Occipital lobe (tissue), 2 donors: ENCODE data around the gene MTO1. TPM values are rescaled to one million over a fixed set of nuclear protein-coding genes. Genes with fewer than 3 reads are reported as not detected.
"Not testable (repeated sequence)": the region's sequence is repeated elsewhere in the genome, so short reads cannot be mapped to it uniquely, and the experiment has no call there.

Source experiments
- DNase-seq: peaks from one replicate; lab custom pipeline; 2025; lab: John Stamatoyannopoulos, UW
- total RNA-seq: library from RNA; depleted of rRNA; stranded (reverse); fragments of >200 nt; gene quantifications from one replicate; pipeline ENCODE4 v1.2.3, GENCODE V29; 2014

Gene MTO1, protein sequence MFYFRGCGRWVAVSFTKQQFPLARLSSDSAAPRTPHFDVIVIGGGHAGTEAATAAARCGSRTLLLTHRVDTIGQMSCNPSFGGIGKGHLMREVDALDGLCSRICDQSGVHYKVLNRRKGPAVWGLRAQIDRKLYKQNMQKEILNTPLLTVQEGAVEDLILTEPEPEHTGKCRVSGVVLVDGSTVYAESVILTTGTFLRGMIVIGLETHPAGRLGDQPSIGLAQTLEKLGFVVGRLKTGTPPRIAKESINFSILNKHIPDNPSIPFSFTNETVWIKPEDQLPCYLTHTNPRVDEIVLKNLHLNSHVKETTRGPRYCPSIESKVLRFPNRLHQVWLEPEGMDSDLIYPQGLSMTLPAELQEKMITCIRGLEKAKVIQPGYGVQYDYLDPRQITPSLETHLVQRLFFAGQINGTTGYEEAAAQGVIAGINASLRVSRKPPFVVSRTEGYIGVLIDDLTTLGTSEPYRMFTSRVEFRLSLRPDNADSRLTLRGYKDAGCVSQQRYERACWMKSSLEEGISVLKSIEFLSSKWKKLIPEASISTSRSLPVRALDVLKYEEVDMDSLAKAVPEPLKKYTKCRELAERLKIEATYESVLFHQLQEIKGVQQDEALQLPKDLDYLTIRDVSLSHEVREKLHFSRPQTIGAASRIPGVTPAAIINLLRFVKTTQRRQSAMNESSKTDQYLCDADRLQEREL
- 17.3 TPM for total RNA-seq

DNA sequence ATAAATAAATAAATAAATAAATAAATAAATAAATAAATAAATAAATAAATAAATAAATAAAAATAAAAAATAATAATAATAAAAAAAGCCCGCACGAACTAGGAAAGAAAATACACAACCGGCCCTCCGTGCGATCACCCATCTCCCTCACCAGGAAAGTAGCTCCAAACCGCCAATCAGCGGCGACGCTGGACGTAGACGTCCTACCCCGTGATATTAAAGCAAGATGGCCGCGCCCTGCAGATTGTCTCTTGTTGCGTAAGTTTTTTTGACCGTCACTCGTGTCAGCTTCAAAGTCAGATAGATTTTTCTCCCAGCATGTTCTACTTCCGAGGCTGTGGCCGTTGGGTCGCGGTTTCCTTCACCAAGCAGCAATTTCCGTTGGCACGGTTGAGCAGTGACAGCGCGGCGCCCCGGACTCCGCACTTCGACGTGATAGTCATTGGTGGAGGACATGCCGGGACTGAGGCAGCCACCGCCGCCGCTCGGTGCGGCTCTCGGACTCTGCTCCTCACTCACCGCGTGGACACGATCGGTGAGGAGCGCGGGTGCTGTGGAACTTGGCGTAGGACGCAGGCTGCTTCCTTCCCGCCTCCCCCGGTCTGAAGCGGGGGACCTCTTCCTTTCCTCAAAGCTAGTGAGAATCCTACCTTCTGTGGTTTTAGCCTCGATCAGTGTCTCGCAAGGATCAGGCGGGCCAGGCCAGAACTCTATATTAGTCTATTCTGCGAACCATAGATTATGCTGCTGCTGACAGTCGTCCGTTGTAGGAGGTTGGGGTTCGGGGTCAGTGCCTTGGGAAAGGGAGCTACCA lies at the start of gene MTO1:
TSS of gene MTO1 (plus strand) at position 201 of the 814 bp plus-strand sequence. CDS start at position 319, 118 bp downstream.
- DNase-seq, result peak; percentile 78

DNA sequence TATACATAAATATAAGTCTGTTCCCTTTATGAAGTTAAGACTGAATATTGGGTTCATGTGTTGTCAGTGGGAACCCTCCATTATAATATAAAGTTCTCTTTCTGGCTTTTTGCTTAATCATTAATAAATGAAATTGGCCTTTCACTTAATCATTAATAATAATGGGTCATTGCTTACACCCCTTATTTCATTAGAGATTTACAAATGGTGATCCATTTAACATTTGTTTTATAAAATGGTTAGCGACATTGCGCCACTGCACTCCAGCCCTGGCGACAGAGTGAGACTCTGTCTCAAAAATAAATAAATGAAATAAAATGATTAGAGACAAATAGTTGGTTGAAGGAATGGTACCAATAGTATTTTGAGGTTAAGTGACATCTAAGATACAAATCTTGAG lies 48.4 kb upstream of the MTO1 start:
- no peak for DNase-seq

DNA sequence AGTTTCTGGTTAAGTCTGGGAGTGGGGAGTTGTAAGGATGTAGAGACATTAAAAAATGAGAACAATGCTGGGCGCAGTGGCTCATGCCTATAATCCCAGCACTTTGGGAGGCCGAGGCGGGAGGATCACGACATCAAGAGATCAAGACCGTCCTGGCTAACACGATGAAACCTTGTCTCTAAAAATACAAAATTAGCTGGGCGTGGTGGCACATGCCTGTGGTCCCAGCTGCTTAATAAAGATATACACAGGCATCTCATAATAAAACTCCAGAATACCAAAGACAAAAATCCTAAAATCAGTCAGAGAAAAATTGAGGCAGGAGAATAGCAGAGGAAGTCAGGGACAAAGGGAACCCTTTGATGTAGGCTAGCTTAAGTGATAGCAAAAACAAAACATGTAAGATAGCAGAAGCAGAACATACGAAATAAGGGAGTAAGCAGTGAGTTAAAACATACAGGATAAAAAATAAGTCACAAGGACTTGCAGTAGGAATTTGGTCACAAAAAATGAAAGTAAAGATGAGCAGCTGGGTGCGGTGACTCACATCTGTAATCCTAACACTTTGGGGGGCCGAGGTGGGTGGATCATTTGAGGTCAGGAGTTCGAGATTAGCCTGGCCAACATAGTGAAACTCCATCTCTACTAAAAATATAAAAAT lies 43.3 kb upstream of the MTO1 start:
- DNase-seq, result no peak

DNA sequence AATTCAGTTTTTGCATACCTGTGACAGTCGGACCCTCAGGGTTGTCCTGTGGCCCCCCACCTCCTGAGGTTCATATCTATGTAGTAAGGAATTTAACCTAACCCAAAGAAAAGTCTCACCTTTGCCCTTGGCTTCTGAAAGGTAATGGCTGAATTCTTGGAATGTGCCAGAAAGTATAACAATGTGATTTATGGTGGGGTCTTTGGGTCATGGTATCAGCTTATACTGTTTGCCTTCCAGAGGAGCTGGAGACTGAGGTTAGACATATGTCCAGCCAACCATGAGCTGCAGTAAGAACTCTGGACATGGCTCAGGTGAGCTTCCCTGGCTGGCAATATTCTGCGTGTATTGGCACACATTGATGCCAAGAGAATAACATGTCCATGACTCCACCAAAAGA lies 40.0 kb upstream of the MTO1 start:
- DNase-seq, result no peak

DNA sequence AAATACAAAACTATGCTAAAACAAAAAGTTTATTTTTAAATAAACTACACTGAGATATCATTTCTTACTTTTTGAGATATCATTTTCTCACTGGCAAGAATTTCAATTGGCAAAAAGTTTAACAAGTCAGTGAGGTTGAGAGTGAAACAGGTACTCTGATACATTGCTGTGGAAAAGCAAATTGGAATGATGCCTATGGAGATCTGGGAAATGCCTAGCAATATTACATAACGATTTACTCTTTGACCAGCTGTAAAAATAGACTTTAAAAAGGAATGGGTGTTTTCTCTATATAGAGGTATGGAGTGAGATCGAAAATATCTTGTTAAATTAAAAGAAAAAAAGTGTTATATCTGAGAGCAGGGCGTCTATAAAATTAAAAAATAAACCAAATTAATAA lies 26.3 kb upstream of the MTO1 start:
- DNase-seq, result no peak

DNA sequence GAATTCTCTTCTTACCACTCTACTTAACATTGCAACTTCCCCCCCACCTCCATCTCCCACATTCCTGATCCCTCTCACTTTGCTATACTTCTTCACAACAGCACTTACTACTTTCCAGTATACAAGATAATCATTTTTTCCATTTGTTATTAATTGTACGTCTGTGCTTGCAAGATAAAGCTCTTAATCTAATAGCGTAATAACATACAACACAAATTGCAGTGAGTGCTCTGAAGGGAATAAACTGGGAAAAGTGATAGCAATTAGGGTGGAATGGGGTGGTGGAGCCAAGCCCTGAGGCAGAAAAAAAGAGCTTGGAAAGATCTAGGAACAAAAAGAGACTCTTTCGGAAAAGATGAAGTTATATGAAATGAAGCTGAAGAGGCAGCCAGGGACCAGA lies 18.0 kb upstream of the MTO1 start:
- DNase-seq, result no peak

DNA sequence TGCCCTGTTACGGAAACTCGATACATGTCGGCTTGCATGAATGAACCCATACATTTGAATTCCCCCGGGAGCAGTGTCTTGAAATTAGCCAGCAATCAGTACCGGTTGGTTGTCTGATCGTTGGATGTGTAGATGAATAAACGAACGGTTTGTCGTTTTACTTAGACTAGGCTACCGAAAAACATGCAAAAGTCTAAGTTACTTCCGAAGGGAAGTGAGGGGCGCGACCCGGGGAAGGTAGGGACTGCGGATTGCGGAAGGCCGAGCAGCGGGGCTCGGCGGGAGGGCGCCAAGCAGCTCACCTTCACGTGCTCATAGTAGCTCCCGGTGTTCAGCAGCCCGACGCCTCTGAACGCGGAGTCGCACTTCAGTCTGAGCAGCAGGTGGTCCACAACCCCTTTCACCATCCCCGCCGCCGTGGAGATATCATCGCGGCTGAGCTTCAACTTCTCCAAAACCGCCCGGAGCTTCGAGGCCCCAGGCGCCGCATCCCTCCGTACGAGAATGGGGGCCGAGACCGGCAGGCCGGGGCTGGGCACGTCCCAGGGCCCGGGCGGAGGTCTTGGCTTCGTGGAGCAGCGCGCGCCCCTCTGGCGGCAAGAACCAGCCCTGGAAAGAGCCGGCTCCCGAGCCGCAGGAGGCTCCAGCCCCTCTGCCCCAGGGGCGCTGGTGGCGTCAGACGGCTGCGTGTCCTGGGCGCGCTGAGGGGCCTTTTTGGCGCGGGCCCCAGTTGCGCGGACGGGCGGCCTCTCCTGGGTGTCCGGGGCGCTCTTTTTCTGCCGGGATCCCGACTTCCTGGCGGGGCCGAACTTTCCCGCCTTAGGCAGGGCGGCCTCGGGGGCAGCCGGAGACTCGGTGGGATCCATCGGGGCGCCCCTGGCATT lies 10.1 kb upstream of the MTO1 start:
- DNase-seq, result no peak

DNA sequence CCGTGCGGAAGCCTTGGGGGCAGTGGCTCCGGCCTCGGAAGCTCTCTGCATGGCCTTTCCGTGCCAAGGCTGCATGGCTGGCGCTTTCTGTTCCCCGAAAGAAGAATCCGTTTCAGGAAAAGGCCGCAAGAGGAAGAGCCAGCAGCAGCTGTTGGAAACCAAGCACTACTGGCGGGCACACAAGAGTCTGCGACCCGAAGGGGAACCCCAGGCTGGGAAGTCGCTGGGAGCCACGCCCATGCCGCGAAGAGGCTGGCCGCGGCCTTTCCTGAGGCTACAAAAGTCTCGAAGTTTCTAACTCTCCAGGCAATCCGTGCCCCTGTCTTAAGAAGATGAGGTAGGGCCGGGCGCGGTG lies 9.5 kb upstream of the MTO1 start, which contains the start of gene CGAS:
TSS of gene CGAS (minus strand) at position 191 of the 355 bp plus-strand sequence. CDS start at position 75, 116 bp downstream.
- no peak for DNase-seq

DNA sequence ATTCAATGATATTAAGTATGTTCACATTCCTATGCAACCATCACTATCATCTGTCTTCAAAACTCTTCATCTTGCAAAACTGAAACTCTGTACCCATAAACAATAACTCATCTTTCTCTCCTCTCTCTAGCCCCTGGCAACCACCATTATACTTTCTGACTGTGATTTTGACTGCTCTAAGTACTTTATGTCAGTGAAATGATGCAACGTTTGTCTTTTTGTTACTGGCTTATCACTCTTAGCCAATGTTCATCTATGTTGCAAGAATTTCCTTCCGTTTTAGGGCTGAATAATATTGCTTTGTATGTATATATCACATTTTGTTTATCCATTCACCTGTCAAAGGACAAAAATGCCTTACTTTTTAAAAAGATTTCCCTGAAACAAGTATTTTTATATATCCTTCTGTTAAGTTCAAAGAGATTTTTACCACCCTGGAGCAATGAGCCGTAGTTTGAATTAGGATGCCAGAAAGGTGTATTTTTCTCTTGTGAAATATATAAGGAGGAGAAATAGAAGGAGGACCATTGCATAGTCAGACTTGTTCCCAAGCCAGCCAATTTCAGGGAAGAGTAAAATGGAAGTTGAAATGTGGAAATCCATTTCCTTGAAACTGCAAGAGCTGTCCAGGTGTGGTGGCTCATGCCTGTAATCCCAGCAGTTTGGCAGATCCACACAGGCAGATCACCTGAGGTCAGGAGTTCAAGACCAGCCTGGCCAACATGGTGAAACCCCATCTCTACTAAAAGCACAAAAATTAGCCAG lies 5.5 kb upstream of the MTO1 start:
- no peak for DNase-seq

DNA sequence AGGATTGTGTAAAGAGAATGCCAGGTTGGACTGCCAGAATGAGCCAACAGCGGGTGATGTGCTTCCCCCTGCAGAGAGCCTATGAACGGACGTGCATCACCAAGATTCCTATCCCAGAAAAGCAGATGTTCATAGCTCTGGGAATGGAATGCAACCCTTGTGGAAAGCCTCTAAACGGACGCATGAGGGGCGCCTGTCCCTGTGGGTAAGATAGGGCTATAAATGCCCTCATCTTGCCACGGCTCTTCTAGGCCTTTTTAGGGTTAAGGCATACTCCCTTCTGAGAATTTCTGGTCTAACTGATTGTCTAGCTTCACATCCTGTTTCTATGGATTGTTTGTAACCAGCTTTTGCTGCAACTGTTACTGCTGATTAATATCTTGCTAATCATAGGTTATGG lies 2.1 kb upstream of the MTO1 start:
- not testable (repeated sequence) for DNase-seq

DNA sequence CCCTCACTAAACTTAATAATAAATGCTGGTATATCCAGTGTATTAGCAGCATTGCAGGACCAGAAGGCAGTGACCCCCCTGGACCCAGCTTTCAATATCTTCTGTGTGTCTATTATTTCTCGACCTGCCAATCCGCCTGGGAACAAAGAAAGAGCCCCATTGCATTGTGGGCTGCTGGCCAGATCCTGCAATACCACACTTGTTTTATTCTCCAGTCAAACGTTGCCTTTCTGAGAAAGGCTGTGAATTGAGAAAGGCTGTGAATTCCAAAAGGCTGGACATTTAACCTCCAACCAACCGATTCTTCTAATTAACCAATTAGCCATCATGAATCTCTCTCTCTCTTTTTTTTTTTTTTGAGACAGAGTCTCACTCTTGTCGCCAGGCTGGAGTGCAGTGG lies 1.5 kb upstream of the MTO1 start:
- DNase-seq, result peak; percentile 11

DNA sequence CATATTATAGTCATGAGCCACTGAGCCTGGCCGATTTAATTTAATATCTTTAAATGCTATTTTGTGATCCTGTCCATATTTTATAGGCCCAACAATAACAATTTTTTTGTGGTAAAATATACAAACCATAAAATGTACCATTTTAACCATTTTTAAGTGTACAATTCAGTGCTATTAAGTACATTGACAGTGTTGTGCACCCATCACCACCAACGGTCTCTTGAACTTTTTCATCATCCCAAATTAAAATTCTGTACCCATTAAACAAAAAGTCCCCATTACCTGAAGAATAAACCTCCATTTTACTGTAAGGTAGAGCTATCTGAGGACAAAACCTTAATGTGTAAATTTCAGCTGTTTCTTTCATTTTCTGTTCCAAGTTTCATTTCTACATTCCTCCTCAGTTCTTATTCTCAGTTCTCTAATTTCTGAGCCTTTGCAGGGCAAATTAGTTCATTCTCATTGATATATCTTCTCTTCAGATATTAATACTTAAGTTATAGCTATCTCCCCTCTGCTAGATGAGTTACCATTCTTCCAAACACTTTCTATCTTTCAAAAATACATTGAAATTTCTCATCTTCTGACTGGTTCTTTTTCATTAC lies 10.3 kb downstream of the MTO1 start:
- DNase-seq, result no peak

DNA sequence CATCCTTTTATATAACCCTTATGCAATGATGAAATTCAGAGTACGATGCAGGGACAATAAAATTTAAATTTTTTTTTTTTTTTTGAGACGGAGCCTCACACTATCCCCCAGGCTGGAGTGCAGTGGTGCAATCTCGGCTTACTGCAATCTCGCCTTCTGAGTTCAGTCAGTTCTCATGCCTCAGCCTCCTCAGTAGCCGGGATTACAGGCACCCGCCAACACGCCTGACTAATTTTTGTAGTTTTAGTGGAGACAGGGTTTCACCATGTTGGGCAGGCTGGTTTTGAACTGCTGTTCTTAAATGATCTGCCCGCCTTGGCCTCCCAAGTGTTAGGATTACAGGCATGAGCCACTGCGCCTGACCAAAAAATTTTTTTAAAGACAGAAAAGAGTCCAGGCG lies 15.2 kb downstream of the MTO1 start:
- DNase-seq, result no peak

DNA sequence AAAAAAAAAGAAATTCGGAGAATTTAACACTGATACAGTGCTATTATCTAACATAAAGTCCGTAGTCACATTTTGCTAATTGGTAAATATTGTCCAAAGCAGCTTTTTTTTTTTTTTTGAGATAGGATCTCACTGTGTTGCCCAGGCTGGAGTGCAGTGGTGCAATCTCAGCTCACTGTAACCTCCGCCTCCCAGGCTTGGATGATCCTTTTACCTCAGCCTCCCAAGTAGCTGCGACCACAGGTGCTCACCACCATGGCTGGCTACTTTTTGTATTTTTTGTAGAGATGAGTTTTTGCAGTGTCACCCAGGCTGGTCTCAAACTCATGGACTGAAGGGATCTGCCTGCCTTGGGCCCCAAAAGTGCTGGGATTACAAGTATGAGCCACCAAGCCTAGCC lies 15.9 kb downstream of the MTO1 start:
- no peak for DNase-seq

DNA sequence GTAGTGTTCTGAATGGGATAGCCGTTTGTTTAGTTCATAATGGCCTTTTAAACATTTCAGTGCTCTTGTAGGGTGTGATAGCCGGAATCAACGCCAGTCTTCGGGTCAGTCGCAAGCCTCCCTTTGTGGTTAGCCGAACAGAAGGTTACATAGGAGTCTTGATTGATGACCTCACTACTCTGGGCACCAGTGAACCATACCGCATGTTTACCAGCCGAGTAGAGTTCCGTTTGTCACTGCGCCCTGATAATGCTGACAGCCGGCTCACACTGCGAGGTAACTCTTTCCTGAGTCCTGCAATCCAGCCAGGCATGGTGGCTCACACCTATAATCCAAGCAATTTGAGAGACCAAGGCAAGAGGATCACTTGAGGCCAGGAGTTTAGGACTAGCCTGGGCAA lies 20.4 kb downstream of the MTO1 start:
- no peak for DNase-seq

DNA sequence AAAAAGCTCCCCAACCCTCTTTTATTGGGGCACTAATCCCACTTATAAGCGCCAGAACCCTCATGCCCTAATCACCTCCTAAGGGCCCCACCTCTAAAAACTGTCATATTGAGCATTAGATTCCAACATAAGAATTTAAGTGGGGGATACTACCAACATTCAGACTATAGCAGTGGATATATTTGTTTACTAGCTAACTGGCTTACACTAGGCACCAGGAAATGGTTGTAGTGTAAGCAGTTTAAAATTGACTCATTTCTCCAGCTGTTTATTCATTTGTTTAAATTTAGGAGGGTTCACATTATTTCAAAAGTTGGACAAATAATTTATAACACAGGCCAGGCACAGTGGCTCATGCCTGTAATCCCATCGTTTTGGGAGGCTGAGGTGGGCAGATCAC lies 22.9 kb downstream of the MTO1 start:
- no peak for DNase-seq

DNA sequence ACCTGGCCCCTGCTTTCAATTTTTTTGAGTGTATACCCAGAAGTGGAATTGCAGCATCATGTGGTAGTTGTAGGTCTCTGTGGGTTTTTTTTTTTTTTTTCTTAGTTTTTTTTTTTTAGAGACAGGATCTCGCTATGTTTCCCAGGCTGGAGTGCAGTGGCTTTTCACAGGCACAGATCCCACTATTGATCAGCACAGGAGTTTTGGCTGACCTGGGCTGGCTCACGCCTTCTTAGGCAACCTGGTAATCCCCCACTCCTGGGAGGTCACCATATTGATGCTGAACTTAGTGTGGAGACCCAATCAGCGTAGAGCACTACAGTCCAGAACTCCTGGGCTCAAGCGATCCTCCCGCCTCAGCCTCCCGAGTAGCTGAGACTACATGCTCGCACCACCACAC lies 25.9 kb downstream of the MTO1 start:
- no peak for DNase-seq

DNA sequence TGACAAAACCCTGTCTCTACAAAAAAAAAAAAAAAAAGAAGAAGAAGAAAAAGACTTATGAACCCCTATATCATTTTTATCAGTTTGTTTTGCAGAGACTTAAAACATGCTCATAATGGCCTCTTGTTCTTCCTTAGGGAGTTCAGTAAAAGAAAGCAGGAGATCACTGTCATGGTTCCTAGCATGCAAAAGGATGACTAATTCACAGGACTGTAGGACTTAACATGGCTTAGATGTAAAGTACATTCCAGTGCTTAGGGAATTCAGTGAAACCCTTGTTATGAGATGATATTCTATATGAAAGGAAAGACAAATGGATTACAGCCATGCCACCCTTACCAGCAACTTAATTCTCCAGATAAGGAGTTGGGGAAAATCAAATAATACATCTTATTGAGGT lies 29.8 kb downstream of the MTO1 start:
- no peak for DNase-seq

DNA sequence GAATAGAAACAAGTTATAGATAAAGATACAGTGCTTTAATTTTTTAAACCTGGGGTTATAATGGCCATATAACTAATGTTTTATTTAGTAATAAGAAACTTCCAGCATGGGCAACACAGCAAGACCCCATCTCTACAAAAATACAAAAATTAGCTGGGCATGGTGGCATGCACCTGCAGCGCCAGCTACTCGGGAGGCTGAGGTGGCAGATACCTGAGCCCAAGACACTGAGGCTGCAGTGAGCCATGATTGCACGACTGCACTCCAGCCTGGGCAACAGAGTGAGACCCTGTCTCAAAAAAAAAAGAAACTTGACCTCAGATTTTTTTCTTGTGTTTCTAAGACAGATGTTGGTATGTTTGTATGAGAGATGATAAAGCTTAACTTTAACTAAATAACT lies 36.4 kb downstream of the MTO1 start:
- DNase-seq, result no peak
